PC-3 (cell line): ENCODE measurements around the gene UBE3A. TPM values are rescaled to one million over a fixed set of nuclear protein-coding genes. Genes with fewer than 3 reads are reported as not detected.
"Not testable (repeated sequence)": the region's sequence is repeated elsewhere in the genome, so short reads cannot be mapped to it uniquely, and the experiment has no call there.

Experiments used
- ATAC-seq: fragments of 200-7000 bp; cut with Tn5 transposase; 2 replicates; pipeline ENCODE4 v1.9.1; 2020; ENCODE audit warnings: mild to moderate bottlenecking, moderate library complexity
- BruUV-seq: library from RNA; stranded (reverse); fragments of 400-500 nt; replicated peaks from 2 replicates; lab custom pipeline; 2021; lab: Mats Ljungman, UMichigan
- CTCF ChIA-PET: fragments of 300-600 bp; sonication (Branson Sonifier 250); formaldehyde crosslinking; loops from one replicate; lab custom pipeline; 2022; ENCODE audit warnings: antibody characterized with exemption; lab: Charles Lee
- POLR2A ChIA-PET: fragments of 300-600 bp; sonication (Branson Sonifier 250); formaldehyde crosslinking; loops from one replicate; lab custom pipeline; 2022; ENCODE audit warnings: antibody characterized with exemption; ENCODE audit not compliant: unreplicated experiment; lab: Charles Lee
- DNase-seq: peaks from one replicate; pipeline ENCODE4 v3.0.0-alpha.2; 2015
- H2AFZ ChIP-seq: fragments of 300-600 bp; sonication (generic); 2 replicates; pipeline ENCODE4 v1.6.0; 2016; ENCODE audit warnings: antibody characterized with exemption, low read length
- H3F3A ChIP-seq: fragments of 300-600 bp; sonication (generic); one replicate; pipeline ENCODE4 v1.6.0; 2017; ENCODE audit warnings: antibody characterized with exemption, low read length, control low read depth, mild to moderate bottlenecking; ENCODE audit not compliant: unreplicated experiment
- H3K27ac ChIP-seq: fragments of 300-600 bp; sonication (generic); 2 replicates; pipeline ENCODE4 v1.5.1; 2016; ENCODE audit warnings: mild to moderate bottlenecking, low read length
- H3K27me3 ChIP-seq: fragments of 300-600 bp; sonication (generic); 2 replicates; pipeline ENCODE4 v1.6.1; 2016; ENCODE audit warnings: low read length, mixed read lengths
- H3K36me3 ChIP-seq: fragments of 300-600 bp; sonication (generic); 2 replicates; pipeline ENCODE4 v1.6.1; 2016; ENCODE audit warnings: low read depth, mixed run types, low read length, mixed read lengths
- H3K4me1 ChIP-seq: fragments of 300-600 bp; sonication (generic); 2 replicates; pipeline ENCODE4 v1.5.1; 2016; ENCODE audit warnings: low read length; ENCODE audit not compliant: insufficient read depth
- H3K4me2 ChIP-seq: fragments of 300-600 bp; sonication (generic); 2 replicates; pipeline ENCODE4 v1.6.0; 2016; ENCODE audit warnings: low read length
- H3K4me3 ChIP-seq: fragments of 300-600 bp; sonication (generic); 2 replicates; pipeline ENCODE4 v1.5.1; 2016; ENCODE audit warnings: mild to moderate bottlenecking, low read length, mixed read lengths
- H3K79me2 ChIP-seq: fragments of 300-600 bp; sonication (generic); 2 replicates; pipeline ENCODE4 v1.6.1; 2017; ENCODE audit warnings: low read length, mixed read lengths
- H3K9ac ChIP-seq: fragments of 300-600 bp; sonication (generic); 2 replicates; pipeline ENCODE4 v1.6.0; 2016; ENCODE audit warnings: mild to moderate bottlenecking, low read length
- H3K9me2 ChIP-seq: fragments of 300-600 bp; sonication (generic); replicated peaks from 2 replicates; pipeline ENCODE4 v1.6.1; 2016; ENCODE audit warnings: mixed run types, low read length, mixed read lengths
- H3K9me3 ChIP-seq: fragments of 300-600 bp; sonication (generic); 2 replicates; pipeline ENCODE4 v1.6.1; 2016; ENCODE audit warnings: low read length, mixed read lengths
- H4K20me1 ChIP-seq: fragments of 300-600 bp; sonication (generic); 2 replicates; pipeline ENCODE4 v1.6.1; 2016; ENCODE audit warnings: low read length, mixed read lengths
- CTCF ChIP-seq: fragments of 300-600 bp; sonication (generic); conservative IDR thresholded peaks from 2 replicates; pipeline ENCODE4 v1.5.1; 2017; ENCODE audit warnings: antibody characterized with exemption, low read depth, mild to moderate bottlenecking, low read length
- EZH2 ChIP-seq: fragments of 300-600 bp; sonication (generic); IDR thresholded peaks from one replicate; pipeline ENCODE4 v1.6.1; 2017; ENCODE audit warnings: antibody characterized with exemption, mild to moderate bottlenecking, low read length; ENCODE audit not compliant: unreplicated experiment
- EZH2phosphoT487 ChIP-seq: fragments of 300-600 bp; sonication (generic); IDR thresholded peaks from 2 replicates; pipeline ENCODE4 v1.6.1; 2018; ENCODE audit warnings: mild to moderate bottlenecking, antibody characterized with exemption, low read length, borderline replicate concordance
- intact Hi-C: fragments of 100-400 bp; cut with micrococcal nuclease; formaldehyde crosslinking; loops from 2 replicates; pipeline ENCODE4 v1.9.0; 2023
- total RNA-seq: library from RNA; depleted of rRNA; stranded (reverse); fragments of >200 nt; gene quantifications from 2 replicates; pipeline ENCODE4 v1.2.3, GENCODE V29; 2014

UBE3A gene
- total RNA-seq, 1 experiment from 2014 or later = 59.5 TPM

GRCh38 chr15:25455226-25455625 lies 16.4 kb upstream of the UBE3A start:
- Histone ChIP-seq H3K36me3 (no peaks in the 10 kb centered on the region), H3K9me3 (peaks cover 14% of the 10 kb centered on the region; the same call in 1 of the 2 replicates), H3K79me2 (no peaks in the 10 kb centered on the region), H3F3A (no peaks in the 10 kb centered on the region), H3K4me3 (no peak overlapping the region), H3K9ac (no peak overlapping the region), H3K27me3 (no peaks in the 10 kb centered on the region), H4K20me1 (no peaks in the 10 kb centered on the region), H2AFZ (no peak overlapping the region), H3K4me1 (no peaks in the 10 kb centered on the region), H3K9me2 (no peaks in the 10 kb centered on the region), H3K4me2 (no peak overlapping the region), H3K27ac (no peak overlapping the region)
- POLR2A ChIA-PET = no interaction called here
- TF ChIP-seq EZH2phosphoT487 (no peak), EZH2 (no peak), CTCF (no peak)
- CTCF ChIA-PET = no interaction called here
- intact Hi-C loops = no loop called here
- ATAC-seq = no peak
- BruUV-seq = no TSS peak
- no peak for DNase-seq

GRCh38 chr15:25454771-25455170 lies 15.9 kb upstream of the UBE3A start:
- Histone ChIP-seq H3K9me2 (no peaks in the 10 kb centered on the region), H3F3A (no peaks in the 10 kb centered on the region), H3K9me3 (peaks cover 15% of the 10 kb centered on the region; the same call in 1 of the 2 replicates), H3K4me1 (no peaks in the 10 kb centered on the region), H3K79me2 (no peaks in the 10 kb centered on the region), H3K4me3 (no peak overlapping the region), H3K27ac (no peak overlapping the region), H3K27me3 (no peaks in the 10 kb centered on the region), H3K4me2 (no peak overlapping the region), H3K36me3 (no peaks in the 10 kb centered on the region), H4K20me1 (no peaks in the 10 kb centered on the region), H2AFZ (no peak overlapping the region), H3K9ac (no peak overlapping the region)
- no TSS peak for BruUV-seq
- ATAC-seq (no peak), DNase-seq (no peak)
- POLR2A ChIA-PET = no interaction called here
- TF ChIP-seq CTCF (no peak), EZH2 (no peak)
- intact Hi-C loops = no loop called here
- CTCF ChIA-PET = no interaction called here

- intact Hi-C loops, H3K9me2 ChIP-seq, H3K27me3 ChIP-seq, H3K27ac ChIP-seq, H4K20me1 ChIP-seq, POLR2A ChIA-PET, H3K4me2 ChIP-seq, H2AFZ ChIP-seq, BruUV-seq, ATAC-seq, H3K9ac ChIP-seq, H3K4me3 ChIP-seq, H3K4me1 ChIP-seq, H3K36me3 ChIP-seq, H3F3A ChIP-seq, H3K79me2 ChIP-seq, CTCF ChIA-PET, DNase-seq: not testable (repeated sequence)
- peaks cover 15% of the 10 kb centered on the region; the same call in 1 of the 2 replicates for H3K9me3 ChIP-seq
These were observed 14.4 kb upstream of the UBE3A start for GRCh38 chr15:25453246-25453645.
